ENCODE data around the gene PRIM1.
"Not testable (repeated sequence)": the region's sequence is repeated elsewhere in the genome, so short reads cannot be mapped to it uniquely, and the experiment has no call there.

DNA sequence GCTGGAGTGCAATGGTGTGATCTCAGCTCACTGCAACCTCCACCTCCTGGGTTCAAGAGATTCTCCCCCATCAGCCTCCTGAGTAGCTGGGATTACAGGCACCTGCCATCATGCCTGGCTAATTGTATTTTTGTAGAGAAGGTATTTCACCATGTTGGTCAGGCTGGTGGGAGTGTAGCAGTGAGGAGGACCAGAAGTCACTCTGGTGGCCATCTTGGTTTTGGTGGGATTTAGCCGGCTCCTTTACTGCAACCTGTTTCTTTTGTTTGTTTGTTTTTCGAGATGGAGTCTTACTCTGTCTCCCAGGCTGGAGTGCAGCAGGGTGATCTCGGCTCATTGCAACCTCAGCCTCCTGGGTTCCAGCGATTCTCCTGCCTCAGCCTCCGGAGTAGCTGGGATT is 47.6 kb downstream of the PRIM1 start:
- TF ChIP-seq, protein P1, sequence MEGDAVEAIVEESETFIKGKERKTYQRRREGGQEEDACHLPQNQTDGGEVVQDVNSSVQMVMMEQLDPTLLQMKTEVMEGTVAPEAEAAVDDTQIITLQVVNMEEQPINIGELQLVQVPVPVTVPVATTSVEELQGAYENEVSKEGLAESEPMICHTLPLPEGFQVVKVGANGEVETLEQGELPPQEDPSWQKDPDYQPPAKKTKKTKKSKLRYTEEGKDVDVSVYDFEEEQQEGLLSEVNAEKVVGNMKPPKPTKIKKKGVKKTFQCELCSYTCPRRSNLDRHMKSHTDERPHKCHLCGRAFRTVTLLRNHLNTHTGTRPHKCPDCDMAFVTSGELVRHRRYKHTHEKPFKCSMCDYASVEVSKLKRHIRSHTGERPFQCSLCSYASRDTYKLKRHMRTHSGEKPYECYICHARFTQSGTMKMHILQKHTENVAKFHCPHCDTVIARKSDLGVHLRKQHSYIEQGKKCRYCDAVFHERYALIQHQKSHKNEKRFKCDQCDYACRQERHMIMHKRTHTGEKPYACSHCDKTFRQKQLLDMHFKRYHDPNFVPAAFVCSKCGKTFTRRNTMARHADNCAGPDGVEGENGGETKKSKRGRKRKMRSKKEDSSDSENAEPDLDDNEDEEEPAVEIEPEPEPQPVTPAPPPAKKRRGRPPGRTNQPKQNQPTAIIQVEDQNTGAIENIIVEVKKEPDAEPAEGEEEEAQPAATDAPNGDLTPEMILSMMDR (IDR thresholded peaks at IDR 0.05 in 8 of 11, conservative IDR thresholded peaks at IDR 0.05 in 3 of 11) = not testable (repeated sequence)
- TF ChIP-seq POLR2AphosphoS5 (IDR thresholded peaks at IDR 0.05) = not testable (repeated sequence)

Measured in spleen (tissue), 7 donors.